NCI-H1048 (cell line): ENCODE measurements around the gene FGF19.
"Not testable (repeated sequence)": the region's sequence is repeated elsewhere in the genome, so short reads cannot be mapped to it uniquely, and the experiment has no call there.

Source experiments
- DNase-seq: peaks from one replicate; lab custom pipeline; 2025; lab: John Stamatoyannopoulos, UW

Gene FGF19

DNA sequence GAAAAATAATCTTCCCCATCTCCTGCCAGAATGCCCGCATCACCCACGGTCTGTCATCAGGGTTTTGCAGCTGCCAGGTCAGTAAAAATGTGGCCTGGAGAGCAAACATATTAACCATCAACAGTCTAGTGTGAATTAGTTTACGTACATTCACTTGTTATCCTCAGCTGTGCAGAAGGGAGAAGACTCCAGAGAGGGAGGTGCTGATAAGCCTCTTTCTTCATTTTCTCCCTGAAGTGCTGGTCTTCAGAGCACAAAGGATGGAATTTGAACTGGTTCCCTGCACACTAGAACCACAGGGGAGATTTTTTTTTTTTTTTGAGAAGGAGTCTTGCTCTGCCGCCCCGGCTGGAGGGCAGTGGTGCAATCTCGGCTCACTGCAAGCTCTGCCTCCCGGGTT is 8.2 kb downstream of the FGF19 start:
- DNase-seq, result no peak

DNA sequence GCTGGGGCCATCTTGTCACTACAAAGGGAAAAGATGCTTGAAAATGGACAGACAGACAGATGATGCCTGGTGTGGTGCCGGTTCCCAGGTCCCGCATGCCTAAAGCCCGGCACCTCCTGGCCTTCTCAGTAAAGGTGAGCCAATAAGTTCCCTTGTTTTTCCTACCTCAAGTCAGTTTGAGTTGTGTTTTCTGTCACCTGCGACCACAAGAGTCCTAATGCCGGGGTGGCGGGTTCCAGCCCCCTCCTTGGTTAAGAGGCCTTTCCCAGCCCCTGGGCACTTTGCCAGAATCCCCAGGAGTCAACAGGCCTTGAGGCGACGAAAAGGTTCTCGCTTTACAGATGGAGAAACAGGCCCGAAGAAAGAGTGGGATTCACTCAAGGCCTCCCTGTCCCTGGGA is 9.0 kb downstream of the FGF19 start:
- no peak for DNase-seq

DNA sequence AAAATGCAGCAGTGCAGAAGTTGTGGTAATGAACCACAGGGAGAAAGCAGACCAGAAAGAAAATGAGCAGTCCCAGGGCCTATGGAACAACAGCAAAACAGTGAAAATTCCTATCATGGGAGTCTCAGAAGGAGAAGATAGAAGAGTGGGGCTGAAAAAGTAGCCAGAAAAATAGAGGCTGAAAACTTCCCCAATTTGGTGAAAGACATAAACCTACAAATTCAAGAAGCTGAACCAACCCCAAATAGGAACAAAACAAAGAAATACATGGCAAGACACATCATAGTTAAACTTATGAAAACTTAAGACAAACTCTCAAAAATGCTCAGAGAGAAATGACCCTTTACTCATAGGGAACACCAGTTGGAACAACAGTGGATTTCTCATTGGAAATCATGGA is 11.4 kb downstream of the FGF19 start:
- DNase-seq, result no peak

DNA sequence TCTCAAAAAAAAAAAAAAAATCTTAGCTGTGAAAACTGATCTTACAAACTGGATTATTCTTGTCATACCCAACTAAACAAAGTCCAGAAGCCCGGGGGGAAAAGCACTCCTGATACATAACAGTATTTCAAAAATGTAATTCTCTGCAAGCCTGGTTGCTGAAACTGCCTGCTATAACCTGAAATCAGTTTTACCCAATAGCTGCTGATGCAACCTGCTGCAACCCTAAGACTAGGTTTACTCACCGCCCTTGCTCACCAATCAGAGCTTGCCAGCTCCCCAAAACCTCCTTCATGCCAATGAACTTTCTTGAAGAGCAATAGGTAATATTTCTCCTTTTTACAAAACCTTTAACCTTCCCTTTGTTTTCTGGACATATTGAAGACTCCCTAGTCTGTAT is 12.4 kb downstream of the FGF19 start:
- no peak for DNase-seq

DNA sequence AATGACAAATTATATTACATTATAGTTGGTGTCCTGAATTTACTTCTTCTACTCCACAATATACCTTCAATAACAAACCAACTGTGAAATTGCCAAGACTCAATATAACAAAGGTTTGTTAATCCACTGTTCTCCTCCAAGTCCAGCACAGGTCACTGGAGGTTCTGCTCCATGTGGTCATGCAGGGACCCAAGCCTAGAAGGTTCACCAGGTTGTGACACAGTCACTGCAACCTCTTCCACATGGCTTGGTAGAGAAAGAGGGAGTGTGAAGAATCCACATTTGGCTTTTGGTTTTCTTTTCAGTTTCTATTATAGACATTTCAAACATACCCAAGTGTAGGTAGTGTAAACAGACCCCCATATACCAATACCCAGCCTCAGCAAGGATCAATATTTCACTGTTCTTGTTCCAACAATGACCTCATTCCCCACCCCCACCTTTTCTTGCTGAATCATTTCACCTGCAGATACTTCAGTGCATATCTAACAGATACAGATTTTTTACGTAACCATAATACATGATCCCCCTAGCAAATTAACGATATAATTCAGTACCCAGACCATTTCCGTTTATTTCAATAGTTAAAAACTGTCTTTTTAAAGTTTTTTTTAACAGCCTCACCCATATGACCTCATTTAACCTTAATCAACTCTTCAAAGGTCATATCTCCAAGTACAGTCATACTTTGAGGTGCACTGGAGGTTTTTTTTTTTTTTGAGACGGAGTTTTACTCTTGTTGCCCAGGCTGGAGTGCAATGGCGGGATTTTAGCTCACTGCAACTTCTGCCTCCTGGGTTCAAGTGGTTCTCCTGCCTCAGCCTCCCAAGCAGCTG is 14.1 kb downstream of the FGF19 start:
- no peak for DNase-seq

DNA sequence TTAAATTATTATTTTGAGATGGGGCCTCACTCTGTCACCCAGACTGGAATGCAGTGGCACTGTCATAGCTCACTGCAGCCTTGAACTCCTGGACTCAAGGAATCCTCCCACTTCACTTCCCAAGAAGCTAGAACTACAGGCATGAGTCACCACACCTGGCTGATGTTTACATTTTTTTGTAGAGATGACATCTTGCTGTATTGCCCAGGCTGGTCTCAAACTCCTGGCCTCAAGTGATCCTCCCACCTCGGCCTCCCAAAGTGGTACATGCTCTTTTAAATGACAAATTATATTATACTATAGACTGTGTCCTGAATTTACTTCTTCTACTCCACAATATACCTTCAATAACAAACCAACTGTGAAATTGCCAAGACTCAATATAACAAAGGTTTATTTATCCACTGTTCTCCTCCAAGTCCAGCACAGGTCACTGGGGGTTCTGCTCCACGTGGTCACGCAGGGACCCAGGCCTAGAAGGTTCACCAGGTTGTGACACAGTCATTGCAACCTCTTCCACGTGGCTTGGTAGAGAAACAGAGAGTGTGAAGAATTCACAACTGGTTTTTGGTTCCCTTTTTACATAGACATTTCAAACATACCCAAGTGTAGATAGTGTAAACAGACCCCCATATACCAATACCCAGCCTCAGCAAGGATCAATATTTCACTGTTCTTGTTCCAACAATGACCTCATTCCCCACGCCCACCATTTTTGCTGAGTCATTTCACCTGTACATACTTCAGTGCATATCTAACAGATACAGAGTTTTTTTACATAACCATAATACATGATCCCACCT is 15.7 kb downstream of the FGF19 start:
- not testable (repeated sequence) for DNase-seq

DNA sequence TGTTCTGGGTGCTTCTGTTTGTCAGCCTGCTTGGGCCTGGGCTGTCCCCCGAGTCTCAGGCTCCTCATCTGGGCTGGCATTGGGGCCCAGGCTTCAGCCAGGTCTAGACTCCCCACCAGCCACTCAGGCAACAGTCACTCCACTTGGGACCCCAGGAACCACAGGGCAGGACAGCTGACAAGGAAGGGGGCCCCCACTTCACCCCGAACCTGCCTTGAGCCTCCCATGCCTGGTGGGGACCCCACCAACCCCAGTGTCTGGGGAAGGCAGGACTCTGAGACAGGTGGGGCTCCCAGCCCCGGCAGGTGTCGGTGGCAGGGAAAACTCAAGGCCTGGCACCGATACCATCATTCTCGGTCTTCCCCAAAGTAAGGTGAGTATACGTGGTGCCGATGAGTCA is 17.0 kb downstream of the FGF19 start:
- DNase-seq, result no peak

DNA sequence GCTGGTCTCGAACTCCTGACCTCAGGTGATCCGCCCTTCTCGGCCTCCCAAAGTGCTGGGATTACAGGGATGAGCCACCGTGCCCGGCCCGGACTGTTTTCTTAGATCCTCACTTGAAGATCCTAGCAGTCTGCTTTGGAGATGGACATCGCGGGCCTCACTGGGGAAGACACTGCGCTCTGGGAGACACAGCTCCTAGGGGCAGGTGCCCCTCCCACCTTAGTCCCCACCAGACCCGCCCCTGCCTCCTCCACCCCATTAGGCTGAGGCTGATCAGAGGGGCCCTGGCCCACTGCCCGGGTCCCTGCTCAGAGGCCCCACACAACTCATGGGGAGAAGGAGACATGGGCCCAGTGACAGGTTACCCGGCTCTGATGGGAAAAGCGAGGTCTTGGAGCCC is 17.4 kb downstream of the FGF19 start:
- DNase-seq, result no peak

DNA sequence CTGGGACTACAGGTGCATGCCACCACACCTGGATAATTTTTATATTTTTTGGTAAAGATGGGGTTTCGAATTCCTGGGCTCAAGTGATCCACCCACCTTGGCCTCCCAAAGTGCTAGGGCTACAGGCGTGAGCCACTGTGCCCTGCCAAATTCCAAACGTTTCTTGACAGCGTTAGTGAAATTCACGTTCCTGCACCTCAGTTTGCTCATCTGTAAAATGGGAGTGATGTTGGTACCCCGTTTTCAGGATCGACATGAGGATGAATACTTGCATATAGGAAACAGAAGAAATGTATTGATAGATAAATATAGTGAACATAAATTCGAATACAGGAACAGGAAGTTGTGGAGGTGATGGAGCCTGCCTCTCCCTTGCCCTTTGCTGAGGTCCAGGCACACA is 18.5 kb downstream of the FGF19 start:
- DNase-seq, result no peak

DNA sequence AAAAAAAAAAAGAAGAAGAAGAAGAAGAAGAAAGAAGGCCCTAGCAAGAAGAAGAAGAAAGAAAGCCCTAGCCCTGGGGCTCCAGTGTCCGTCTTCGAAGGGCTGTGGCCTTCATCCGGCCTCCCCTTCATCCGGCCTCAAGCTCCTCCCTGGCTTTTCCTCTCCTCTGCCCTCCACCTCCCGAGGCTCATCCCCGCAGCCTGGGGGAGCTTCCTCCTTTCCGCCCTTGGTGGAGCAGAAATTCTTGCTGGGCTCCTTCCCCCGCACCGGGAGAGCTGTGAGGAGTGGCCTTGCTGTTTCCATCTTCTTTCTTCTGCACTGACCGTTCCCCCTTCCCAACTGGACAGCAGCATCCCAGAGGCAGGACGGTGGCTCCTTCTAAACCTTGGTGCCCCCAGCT is 19.2 kb downstream of the FGF19 start:
- no peak for DNase-seq

DNA sequence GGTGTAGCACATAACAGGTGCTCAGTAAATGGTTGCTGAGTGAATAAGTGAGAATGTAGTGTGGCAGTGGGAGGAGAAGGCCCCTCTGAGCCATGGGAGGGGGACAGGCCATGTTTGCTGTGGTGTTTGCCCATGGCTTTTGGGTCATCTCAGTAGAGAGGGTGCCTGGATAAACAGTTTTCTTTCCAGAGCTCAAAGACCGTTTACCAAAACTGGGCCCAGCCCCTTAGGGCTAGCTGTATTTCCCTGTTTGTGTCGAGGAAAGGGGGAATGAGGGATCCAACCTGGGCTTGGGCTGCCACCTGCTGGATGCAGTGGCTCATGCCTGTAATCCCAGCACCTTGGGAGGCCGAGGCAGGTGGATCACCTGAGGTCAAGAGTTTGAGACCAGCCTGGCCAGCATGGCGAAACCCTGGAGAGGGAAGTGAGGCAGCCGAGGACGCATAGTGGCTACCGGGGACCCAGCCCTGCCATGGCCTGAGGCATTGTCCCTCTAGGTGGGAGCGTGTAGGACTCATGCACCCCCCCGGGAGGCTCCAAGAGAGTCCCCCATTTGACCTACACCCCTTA is 20.0 kb downstream of the FGF19 start:
- no peak for DNase-seq

DNA sequence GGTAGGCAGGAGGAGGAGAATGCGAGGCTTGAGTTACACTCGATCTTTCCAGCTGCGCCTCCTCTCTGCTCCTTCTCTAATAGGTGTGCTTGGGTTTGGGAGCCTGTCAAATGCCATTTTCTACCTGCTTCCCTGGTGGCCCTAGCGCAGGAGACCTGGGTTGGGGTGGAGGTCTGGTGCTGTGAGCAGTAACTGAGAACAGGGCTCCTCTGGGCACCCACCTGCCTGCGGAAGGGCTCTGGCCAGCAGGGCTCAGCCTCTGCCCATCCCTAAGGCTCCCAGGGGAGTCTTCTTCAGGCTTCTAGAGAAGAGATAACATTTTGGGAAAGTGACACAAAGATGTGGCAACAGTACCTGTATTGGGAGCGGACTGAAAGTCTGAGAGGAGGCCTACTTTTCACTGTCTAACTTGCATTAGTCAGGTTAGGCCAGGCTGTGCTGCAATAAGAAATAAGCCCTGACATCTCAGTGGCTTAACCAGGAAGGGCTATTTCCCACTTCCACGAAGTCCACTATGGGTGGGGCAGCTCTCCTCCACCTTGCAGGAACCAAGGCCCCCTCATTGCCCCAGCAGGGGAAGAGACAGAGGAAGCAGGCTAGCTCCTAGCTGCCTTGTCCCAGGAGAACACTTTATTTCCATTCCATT is 21.0 kb downstream of the FGF19 start:
- no peak for DNase-seq

DNA sequence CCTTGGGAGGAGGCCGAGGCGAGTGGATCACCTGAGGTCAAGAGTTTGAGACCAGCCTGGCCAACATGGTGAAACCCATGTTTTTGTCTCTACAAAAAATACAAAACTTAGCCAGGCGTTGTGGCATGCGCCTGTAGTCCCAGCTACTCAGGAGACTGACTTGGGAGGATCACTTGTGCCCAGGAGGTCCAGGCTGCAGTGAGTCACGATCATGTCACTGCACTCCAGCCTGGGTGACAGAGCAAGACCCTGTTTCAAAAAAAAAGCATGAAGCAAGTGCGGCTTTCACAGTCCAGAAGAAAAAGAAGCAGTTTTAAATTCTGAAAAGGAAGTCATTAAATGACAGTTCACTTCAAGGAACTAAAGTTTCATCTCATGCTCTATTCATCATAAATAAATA is 21.6 kb downstream of the FGF19 start:
- no peak for DNase-seq

DNA sequence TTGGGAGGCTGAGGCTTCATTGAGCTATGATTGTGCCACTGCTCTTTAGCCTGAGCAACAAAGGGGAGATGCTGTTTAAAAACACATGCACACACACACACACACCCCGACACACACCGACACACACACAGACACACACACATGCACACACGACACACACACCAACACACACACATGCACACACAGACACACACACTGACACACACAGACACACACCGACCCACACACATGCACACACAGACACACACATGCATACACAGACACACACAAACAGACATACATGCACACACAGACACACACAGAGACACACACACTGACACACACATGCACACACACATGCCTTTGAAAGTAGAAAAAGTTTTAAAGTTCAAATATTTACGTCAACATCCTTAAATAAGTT is 23.1 kb downstream of the FGF19 start:
- no peak for DNase-seq

DNA sequence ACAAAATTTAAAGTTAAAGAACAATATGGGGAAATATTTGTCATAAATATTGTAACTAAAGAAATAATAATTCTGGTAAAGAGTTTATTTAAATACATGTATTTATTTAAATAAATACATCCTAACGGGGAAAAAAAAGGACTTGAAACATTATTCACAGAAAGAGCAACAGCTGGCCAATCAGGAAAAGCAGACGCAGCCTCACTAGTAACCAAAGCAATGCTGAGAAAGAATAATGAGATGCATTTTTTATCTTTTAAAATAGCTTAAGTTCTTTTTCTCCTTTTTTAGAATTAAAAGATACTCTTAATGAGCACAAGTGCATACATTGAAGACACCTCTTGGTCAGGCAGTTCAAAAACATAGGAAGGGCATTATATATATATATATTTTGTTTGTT is 26.1 kb downstream of the FGF19 start:
- DNase-seq, result no peak

DNA sequence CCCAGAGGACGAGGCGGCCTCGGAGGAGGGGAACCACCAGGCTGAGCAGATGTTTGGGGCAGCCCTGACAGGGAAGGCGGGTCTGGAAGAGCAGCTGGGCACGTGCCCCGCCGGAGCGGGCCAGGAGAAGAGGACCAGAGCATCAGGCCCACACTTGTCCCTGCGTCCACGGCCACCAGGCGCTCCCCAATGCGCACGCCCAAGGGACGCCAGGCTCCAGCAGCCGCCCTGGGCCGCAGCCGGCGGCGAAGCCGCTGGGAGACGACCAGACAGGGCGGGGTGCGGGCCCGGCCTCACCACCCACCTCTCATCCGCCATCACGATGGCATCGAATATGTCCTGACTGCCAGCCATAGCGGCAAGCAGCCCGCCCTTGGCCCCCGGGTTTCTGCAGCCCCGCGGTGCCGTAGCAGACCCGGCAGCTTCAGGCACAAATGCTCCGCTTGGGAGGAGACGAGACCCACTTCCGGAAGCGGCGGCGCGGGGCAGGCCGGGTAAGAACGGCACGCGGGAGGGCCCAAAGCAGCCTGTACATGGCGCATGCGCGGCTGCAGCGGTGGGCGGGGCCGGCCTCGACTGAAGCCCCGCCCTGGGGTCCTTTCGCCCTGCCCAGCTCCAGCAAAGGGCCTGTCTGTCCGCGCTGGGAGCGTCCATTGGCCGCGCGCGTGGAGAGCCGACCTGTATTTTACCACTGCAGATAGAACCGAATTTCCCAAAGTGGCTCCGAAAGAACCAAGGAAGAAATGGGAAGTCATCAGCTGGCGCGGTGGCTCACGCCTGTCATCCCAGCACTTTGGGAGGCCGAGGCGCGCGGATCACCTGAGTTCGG is 28.7 kb downstream of the FGF19 start, which contains the start of gene LTO1:
TSS of gene LTO1 (minus strand) at position 468 of the 829 bp plus-strand sequence. CDS start at position 354, 114 bp downstream.
- peak; percentile 79 for DNase-seq

DNA sequence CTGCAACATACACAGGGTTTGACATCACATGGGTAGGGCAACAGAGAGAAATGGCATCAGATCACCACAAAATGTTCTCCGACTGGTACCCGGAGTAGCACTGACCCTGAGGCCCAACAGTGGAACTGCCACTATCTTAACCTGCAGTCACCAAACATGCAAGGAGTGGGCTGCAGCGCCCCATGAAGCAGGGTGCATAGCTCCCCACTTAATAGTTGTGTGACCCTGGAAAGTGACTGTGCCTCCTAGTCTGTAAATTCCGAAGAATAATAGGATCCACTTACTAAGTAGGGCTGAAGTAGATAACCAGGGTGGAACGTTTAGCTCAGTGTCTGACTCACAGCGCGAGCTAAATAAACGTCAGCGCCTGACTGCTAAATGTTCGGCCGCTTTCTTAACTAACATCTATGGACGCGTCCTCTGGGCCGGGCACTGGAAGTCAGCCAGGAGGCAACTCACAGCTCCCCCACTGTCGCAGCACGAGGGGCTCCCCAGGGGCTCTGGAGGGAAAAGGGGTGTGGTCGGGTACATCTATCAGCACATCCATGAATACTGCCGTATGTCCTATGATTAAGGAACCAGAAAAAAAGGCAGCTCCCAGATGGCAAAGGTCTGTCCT is 29.4 kb downstream of the FGF19 start:
- no peak for DNase-seq

DNA sequence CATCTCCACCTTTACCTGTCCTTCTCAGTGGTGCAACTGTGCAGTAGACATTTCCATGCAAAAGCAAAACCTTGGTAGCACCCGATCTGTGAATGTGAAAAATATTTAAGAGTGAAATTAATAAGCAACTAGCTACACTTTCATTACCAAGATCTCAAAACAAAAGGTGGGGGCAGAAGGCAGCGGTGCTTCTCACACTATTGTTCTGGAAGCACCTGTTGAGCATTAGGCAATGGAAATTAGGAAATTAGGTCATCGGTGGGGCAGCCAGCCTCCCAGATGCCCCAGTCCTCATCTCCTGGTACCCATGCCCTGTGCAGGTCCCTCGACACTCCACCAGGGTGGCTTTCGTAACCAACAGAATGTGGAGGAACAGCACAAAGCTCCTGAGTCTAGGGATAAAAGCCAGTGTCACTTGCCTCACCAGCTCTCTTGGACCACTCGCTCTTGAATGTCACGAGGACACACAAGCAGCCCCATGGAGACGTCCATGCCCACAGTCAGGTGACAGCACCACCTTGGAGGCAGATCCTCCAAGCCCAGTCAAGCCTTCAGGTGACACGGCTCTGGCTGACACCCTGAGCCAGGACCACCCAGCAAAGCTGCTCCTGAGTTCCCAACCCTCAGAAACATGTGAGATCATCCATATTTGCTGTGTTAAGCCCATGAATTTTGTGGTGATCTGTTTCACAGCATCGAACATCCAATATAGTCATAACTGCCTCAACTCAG is 31.9 kb downstream of the FGF19 start:
- DNase-seq, result no peak

DNA sequence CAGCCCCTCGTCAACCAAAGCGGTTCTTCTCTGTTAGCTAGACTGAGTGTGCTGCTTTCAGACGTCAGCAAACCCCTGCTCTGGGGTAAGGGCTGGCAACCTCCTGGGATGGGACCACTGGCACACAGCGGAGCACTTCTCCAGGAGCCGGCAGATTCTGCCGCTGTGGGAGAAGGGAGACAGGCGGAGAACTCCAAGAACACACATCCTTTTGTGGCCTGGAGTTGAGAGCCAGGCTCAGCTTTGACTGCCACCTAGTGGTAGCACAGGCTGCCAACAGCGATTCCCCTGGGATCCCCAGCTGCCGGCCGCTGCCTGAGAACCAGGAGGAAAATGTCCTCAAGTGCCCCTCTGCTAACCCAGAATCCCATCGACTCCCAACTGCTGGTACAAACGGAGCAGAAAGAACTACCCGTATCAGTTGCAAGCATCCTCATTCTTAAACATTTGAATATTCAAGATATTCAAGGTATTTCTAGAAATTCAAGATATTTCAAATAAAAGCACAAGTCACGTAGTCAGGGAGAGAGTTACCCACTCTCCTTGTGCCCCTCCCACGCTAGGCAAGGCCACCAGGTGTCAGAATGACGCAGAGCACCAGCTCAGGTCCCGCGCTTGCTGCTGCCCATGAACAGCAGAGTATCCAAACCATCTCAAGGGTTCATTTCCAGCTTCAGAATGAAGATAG is 33.5 kb downstream of the FGF19 start:
- peak; percentile 74 for DNase-seq

DNA sequence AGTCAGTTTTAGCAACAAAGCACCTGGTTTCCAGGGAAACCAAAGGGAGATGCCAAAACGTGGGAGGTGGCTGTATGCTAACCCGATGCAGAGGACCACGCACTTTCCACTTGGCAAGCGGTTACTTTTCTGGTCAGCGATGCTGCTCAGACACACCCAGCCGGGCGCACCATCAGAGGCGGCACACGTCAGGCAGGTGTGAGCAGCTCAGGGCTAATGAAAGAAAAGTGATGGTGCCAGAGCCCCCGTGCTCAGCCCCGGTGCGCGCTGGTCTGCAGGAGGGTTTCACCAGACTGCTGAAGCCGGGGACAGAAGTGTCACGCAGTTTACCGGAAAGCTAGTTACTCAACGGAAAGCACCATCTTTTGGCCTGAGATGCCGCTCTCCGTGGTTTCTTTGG is 34.3 kb downstream of the FGF19 start:
- no peak for DNase-seq
